Gastroesophageal sphincter (tissue), 3 donors: ENCODE results near the gene ARID1B.

ENCODE experiments used
- EP300 ChIP-seq: sonication (generic); formaldehyde crosslinking; IDR thresholded peaks from one replicate; pipeline ENCODE4 v1.6.1; 2017; ENCODE audit warnings: antibody characterized with exemption, mild to moderate bottlenecking
- POLR2A ChIP-seq, 2 donors: fragments of 450-650 bp; IDR thresholded peaks; one replicate each; pipeline ENCODE4 v1.6.1; 2017; ENCODE audit warnings: antibody characterized with exemption in 2 of 2, mild to moderate bottlenecking in 2 of 2, moderate library complexity in 1 of 2
- POLR2AphosphoS5 ChIP-seq: sonication (generic); formaldehyde crosslinking; IDR thresholded peaks from one replicate; pipeline ENCODE4 v1.6.1; 2017; ENCODE audit warnings: antibody characterized with exemption
- TF ChIP-seq, protein P1 (sequence below), 4 experiments: fragments of 200-600 bp in 2 of 4; fragments of 450-650 bp in 2 of 4; sonication (generic) in 1 of 4; IDR thresholded peaks; one replicate each; pipeline ENCODE4 v1.5.1; 2017 to 2019; ENCODE audit warnings: antibody characterized with exemption in 4 of 4, mild to moderate bottlenecking in 2 of 4, moderate library complexity in 2 of 4

DNA sequence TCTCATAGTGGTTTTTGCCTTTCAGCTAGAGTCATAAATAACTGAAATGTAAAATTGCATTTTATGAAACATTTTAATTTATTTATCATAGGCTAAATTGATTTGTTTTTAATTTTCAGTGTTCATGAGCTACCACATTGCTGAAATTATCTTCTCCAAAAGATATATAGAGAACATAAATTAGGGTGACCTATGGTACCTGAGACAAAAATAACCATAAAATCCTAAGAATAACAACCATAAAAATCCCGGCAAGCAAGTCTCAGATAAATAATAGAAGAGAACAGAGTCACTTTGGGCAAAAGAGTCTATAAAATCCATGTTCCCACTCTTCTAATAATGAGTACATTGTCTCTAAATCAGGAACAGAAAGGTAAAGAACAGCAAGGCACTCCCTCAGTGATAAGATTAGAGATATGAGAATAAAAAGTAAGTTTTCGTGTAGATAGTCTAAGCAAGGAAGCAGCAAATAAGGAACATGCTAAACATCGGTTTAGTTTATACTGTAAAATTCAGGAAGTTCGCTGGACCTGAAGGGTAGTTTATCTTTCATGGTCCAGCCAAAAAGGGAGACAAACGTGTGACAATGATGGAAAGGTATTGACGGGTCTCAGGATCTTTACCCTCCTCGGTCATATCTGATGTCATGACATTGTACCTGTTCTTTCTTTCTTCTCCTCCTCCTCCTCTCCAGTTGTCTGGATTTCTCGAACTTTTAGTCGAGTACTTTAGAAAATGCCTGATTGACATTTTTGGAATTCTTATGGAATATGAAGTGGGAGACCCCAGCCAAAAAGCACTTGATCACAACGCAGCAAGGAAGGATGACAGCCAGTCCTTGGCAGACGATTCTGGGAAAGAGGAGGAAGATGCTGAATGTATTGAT lies 428.5 kb downstream of the ARID1B start:
- TF ChIP-seq POLR2A (IDR thresholded peaks at IDR 0.05) (no peak), POLR2AphosphoS5 (no peak), EP300 (no peak)
- TF ChIP-seq, protein P1, sequence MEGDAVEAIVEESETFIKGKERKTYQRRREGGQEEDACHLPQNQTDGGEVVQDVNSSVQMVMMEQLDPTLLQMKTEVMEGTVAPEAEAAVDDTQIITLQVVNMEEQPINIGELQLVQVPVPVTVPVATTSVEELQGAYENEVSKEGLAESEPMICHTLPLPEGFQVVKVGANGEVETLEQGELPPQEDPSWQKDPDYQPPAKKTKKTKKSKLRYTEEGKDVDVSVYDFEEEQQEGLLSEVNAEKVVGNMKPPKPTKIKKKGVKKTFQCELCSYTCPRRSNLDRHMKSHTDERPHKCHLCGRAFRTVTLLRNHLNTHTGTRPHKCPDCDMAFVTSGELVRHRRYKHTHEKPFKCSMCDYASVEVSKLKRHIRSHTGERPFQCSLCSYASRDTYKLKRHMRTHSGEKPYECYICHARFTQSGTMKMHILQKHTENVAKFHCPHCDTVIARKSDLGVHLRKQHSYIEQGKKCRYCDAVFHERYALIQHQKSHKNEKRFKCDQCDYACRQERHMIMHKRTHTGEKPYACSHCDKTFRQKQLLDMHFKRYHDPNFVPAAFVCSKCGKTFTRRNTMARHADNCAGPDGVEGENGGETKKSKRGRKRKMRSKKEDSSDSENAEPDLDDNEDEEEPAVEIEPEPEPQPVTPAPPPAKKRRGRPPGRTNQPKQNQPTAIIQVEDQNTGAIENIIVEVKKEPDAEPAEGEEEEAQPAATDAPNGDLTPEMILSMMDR (IDR thresholded peaks at IDR 0.05), result no peak
